ENCODE data around the gene ANKRD23.
"Not testable (repeated sequence)": the region's sequence is repeated elsewhere in the genome, so short reads cannot be mapped to it uniquely, and the experiment has no call there.

Gene ANKRD23

DNA sequence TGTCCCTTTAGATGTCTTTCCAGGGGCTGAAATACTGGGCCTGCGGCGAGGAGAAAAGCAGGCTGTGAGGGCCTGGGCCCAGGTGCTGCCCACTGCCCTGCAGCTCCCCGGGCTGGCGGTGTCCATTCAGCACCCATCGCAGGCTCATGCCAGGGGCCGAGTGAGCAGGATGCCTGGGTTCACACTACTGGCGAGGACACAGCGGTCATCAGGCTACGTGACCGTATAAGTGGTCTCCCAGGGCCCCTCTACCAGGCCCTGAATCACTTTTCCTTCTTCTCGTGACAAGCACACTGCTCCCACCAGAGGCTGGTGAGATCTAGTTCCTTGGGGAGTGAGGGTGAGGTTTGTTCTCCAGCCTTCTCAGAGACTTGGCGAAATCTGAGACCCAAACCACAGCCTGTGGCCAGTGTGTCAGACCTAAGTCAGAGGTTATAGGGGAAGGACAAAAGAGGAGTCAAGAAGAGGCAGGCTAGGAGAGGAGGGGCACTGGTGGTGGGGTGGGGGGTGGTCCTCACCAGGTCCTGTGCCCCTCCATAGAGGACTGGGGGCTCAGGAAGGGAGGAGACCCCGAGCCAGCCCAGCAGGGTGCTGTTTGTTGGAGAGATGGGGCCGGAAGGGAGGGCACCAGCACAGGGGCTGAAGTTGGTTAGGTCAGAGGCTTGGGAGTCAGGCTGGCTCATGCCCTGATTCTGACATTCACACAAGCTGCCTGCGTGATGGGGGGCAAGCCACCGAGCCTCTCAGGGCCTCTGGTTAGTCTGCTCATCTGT lies 32.6 kb upstream of the ANKRD23 start:
- no peak for DNase-seq

DNA sequence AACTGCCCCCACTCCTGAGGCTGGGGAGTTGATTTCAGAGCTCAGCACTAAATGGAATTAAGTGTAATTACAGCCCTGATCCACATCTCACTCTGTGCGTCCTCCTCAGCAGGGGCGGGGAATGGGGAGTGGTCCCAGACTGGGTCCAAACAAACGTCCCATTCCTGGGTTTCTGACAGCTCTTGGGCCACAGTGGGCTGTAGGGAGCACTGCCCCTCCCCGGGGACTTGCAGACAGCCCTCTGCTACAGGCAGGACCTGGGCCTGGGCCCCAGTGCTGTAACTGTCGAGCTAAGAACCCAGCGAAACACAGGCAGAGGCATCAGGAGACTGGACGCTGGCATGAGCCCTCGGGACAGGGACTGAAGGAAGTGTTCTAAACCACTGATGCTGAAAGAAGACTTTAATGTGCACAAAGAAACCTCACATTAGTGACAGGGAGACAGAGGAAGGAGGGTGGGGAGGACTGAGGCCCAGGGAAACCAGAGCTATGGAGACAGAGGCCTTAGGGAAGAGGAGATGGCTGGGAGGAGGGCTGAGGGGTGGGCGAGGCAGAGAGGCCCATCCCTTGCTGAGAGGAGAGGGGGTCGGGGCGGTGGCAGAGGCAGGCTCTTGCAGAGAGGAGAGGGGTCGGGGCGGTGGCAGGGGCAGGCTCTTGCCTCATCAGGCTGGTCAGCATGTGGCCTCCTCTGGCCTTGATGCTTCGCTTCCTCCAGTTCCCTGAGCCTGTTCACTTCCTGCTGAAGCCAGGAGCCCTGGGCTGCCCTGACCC lies 31.9 kb upstream of the ANKRD23 start:
- no peak for DNase-seq

DNA sequence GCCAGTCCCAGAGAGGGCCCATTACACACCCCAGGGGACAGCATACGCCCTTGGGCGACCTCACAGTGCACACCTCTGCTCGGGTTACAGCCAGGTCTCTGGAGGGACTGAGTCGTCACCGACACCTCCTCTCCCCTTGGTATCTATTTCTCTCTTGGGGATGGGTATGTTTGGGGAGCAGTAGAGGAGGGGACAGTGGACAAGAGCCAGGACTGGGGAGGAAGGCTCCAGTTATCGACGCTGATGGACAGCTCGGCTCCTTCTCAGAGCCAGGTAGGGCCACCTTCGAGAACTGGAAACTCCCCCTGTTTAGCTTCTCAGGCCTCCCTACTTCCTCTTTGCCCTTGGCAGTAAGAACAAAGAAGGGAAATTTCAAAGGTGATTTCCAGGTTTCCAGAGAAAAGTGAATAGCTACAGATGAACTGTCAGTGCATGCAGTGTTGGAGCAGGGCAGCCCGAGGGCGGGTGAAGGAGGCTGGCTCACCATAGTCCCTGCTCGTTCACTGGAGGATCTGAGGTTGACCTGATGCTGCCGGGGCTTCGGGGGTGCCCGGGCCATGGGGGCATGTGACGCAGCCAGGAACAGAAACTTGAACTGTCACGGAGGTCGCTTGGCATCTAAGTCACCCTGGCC lies 30.5 kb upstream of the ANKRD23 start:
- no peak for DNase-seq

DNA sequence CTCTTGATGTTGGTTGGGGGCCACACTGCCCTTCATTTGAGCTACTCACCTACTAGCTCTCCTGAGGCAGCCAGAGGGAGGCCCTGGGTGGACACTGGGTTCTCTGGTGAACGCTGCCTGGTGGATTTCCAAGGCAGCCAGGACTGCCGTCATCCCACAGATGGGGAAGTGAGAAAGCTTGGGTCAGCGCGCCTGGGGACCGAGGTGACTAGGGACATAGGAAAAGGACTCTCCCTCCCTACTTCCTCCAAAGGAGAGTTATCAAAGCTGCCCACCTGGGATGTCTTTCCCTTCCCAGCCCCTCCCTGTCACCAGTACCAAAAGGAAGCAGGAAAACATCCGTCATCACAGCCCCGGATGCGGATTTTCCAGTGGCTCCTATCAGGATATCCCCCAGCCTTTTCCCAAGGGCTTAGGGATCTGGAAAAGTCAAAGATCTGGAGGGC lies 29.9 kb upstream of the ANKRD23 start:
- DNase-seq, result no peak

DNA sequence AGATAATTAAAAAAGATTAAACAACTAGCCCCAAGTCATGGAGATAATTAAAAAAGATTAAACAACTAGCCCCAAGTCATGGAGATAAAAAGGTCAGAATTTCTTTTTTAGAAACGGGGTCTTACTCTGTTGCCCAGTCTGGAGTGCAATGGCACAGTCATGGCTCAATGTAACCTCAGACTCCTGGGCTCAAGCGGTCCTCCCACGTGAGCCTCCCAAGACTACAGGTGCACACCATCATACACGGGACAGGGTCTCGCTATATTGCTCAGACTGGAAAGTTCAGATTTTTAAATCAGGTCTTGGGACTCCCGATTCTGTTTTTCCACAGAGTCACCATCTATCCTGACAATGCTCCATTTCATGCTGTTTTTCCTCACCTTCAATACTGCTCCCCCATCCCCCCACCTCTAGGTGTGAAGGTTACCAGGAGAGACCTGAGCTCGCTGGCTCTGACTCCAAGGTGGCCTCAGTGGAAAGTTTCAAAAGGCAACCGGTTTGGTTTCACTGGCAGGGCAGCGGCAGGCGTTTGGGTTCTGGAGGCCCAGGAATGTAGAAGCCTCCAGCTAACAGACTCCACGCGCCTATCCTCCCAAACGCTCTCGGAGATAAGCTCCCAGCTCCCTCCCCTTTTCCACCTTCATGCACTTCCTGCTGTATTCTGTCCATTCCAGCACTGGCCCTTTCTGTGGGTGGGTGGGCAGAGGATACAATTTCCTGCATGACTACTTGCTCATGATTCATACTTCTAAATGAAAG lies 28.9 kb upstream of the ANKRD23 start:
- no peak for DNase-seq

DNA sequence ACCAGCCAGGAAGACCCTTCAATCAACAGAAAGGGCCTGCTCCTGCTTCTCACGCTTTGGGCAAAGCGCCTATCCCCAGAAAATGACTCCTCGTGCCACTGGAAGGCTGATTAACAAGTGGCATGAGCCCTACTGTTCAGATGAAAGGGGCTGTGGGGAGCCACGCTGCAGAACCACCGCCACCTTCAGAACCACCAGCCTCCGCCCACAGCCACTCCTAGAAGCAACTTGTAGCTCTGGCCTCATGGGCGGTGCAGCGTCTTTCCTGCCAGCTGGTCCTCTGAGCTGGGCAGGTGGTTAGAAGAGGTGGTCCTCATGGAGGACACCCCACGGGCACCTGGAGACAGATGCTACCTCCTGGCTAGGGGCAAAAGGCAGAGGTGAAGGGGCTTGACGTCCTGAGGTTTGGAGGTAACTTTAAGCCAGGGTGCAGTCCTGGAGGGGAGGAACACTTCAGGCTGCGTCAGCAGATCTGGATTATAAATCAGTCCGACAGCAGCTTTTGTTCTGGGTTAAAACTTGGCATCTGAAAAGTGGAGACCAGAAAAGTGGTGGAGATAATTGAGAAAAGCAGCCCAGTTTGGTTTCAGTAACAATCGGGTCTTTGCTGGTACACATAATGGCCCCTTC lies 26.9 kb upstream of the ANKRD23 start:
- no peak for DNase-seq

DNA sequence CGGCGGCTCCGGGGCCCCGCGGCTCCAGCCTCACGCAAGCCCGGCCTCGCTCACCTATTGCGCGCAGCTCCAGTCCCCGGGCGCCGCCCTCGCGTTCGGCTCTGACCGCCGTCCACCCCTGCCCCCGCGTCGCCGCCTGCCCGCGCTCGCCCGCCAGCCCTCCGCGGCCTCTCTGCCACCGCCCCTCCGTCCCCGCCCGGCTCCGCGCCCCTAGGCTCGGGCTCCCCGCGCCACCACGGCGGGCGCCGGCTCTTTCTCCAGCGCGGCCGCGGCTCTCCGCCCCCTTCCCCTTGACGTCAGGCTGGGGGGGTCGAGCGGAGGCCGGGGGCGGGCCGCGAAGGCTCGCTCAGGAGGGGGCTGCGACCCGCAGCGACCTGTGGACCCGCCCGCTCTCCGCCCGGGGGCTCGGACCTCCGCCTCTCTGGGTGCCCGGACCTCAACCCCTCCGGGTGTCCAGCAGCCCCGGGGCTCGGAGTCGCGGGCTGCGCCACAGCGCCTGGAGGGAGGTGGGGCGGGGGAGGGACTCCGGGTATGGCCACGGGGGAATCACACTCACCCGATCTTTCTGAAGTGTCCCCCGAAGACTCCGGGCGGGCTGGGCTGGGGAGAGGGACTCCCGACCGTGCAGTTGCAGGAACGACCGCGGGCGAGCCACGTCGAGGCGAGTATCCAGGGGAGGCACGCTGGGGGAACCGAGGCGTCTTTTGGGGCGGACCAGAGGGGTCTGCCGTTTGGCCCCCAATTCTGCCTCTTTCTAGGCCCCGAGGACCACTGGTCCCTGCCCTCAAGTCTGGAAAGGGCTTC lies 26.2 kb upstream of the ANKRD23 start, which contains the start of gene SEMA4C:
SEMA4C (minus strand) TSS at position 259 of the 804 bp plus-strand sequence. CDS start 2,194 bp downstream, outside the sequence.
- no peak for DNase-seq

DNA sequence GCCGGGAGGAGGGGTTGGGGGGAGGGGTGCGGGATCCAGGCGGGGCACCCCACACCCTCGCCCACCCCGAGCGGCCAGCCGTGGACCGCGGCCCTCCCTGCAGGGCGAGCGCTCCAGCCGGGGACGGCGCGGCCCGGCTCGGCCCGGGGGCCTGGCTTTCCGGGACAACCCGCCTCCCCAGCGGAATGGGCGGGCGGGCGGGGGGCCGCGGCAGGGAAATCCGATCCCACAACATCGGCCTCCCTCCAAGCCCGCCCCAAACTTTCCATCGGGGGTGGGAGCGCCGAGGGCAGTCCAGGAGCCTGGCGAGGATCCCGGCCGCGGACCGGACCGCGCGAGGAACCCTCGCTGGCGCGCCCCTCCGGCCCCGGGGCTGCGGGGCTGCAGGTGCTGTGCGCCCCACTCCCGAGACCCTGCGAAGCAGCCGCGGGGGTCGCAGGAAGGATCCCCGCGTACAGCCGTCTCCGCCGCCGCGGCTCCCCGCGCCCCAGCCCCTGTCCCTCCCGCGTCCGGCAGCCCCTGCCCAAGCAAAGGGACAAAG lies 25.5 kb upstream of the ANKRD23 start:
- DNase-seq, result no peak

DNA sequence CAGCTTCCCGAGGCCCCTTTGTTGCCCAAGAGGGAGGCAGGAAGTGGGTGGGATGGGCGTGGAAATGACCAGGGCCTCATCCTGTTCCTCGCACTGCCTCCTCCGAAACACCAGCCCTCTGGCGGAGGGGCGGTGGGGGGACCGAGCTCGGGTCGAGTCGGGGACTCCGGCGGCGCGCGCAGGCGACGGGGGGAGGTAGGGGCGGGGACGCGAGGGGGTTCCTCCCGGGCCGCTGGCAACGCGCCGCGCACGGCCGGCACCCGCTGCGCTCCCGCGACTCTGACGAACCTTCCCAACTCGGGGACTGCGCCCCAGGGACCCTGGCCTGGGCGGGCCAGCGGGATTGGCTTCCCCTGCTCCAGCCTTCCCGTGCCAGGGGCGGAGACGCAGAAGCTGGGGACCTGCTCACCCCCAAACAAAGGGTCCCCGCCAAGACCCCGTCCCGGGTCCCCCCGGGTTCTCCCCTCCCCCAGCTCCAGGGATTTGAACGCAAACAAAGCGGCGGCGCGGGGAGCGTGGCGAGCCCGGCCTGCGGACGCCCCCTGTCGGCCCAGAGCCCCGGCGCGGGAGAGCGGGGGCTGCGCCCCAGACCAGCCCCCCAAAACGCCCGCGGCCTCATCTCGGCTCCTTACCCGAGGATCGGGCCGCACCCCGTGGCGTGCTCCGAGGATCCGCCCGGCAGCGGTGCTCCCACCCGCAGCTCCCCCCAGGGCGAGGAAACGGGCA lies 24.9 kb upstream of the ANKRD23 start:
- no peak for DNase-seq

DNA sequence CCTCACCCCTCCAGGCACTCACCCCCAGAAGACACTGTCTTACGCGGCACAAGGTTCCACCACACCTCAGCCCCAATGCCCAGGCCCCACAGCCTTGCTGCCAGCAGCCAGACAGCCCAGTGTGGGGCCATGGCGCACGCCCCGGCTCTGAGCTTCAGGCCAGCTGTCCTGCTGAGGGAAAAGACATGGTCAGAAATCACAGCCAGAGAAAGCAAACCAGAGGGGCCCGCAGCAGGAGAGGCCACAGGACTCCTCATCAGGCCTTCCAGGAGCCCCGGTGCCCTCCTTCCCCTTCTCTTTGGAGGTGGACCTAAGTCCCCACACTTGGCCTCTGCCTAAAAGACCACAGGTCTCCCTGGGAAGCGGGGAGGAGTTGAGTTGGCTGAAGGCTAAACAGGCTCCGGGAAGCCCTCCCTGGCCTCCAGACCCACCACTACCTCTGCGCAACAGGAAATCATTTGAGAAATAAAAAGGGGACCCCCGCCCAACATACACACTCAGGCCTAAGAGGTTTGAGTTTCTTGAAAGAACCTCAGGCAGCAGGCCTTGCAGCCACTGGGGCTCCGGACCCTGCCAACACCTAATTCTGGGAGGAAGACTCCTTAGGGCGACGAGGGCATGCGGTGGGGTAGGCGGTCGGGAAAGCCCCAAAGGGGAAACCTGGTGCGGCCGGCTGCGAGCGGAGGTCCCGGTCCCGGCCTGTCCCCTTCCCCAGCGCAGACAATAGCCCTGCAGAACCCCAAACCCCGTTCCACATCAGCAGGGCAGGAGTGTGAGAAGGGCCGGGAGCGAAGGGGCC lies 24.1 kb upstream of the ANKRD23 start:
- no peak for DNase-seq

DNA sequence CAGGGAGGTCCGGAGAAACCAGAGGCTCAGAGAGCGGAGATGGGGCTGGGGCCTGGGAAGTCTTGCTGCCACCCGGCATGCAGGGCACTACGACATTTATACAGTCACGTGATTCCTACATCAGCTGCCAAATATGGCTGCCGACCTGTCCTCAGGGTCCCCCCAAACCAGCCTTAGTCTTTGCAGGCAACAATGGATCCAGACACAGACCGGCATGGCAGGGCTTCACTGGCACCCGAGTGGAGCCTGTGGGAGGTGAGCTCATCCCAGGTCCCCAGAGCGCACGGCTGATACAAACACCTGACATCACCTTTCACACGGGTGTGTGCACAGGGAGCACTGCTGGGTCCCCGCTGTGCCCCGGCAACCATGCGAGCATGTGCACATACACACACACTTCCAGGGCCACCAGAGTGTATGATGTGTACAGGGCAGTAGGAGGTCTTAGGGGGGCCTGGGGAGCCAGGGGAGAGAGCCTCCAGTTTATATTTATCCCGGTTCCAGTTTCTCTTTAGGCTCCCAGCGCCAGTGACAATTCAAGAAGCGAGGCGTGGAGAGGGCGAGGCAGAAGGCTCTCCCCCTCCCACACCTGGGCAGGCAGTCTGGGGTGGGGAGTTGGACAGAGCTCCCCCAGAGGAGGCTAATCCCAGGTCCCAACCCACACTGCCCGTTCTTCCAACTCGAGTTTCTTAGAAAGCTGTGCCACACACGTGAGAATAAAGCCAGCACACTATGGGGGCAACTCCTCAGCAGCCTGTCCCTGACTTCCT lies 23.4 kb upstream of the ANKRD23 start:
- no peak for DNase-seq

DNA sequence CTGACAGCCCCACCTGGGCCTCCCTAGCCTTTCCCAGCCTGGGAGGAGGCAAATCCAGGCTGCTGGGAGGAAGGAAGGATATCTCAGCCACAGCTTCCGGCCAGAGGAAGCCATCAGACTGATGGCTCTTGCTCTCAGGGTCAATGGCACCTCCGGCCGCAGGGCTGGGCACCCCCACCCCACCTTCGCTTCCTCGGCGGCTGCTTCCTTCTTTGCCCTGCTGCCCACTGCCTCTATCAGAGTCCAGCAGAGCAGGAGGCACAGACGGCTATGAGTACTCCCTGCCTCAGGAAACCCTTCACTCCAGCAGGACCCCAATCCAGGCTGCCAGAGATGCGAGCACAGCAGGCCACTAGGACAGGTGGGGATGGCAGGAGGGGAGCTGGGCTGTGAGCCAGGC lies 22.8 kb upstream of the ANKRD23 start:
- DNase-seq, result no peak

DNA sequence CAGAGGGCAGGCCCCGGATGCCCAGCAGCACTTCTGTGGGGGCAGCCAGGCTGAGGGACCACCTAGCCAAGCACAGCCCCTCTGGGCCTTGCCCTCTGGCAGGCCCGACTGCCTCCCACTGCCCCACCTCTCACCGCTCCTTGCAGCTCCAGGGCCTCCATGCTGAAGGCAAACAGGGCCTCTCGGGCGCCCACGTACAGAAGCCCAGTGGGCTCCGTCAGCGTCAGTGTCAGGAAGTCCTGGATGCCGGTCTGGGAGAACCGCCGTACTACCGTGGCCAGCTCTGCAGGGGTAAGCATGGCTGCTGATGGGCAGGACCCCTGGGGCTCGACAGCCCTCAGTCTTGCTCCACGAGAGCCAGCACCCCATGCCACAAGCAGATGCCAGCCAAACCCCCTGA lies 22.3 kb upstream of the ANKRD23 start:
- no peak for DNase-seq

DNA sequence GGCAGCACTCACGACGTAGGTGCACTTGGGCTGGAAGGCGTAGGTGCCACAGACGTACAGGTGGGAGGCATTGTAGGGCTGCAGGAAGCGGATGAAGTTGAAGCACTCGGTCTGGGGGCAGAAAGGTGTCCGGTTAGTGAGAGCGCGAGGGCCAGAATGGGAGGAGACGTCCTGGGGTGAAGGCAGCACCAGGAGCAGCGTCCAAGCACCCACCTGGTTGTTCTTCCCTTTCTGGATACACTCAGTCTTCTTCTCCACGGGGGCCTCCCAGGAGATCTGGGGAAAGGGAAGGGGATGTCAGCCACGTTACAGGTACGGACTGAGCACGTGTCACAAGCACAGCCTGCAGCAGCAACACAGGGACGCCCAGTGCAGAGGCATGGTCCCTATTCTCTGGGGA lies 21.8 kb upstream of the ANKRD23 start:
- DNase-seq, result no peak

DNA sequence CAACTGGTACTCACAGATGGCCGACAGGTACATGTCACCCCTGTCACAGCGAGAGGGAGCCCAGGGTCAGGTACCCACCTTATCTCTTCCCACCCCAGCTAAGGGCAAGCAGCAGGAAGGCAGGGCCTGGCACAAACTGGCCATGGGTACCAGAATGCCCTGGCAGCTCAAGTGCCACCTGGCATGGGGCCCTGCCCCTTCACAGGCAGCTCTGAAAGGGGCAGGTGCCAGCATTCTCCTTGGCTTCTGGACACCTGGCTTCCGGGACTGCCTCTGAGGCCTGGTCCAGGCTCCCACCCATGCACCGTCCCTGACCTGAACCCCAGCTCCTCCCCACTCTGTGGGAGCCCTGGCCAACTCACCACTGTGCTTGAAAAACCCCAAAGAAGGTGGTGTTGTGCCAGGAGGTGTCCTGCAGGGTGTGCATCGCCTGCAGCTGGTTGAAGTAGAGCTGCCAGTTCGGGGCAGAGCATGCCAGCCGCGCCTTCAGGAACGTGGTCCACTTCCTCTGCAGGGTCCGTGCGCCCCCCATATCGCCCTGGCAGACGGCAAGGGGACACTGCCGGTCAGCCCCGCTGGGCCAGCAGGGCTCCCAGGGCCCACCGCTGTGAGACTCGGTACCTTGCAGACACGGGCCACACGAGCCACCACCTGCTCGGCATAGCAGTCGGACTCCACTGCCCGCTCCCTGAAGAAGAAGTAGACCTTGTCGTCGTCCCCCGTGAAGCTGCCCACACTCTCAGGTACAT lies 20.7 kb upstream of the ANKRD23 start:
- DNase-seq, result no peak

DNA sequence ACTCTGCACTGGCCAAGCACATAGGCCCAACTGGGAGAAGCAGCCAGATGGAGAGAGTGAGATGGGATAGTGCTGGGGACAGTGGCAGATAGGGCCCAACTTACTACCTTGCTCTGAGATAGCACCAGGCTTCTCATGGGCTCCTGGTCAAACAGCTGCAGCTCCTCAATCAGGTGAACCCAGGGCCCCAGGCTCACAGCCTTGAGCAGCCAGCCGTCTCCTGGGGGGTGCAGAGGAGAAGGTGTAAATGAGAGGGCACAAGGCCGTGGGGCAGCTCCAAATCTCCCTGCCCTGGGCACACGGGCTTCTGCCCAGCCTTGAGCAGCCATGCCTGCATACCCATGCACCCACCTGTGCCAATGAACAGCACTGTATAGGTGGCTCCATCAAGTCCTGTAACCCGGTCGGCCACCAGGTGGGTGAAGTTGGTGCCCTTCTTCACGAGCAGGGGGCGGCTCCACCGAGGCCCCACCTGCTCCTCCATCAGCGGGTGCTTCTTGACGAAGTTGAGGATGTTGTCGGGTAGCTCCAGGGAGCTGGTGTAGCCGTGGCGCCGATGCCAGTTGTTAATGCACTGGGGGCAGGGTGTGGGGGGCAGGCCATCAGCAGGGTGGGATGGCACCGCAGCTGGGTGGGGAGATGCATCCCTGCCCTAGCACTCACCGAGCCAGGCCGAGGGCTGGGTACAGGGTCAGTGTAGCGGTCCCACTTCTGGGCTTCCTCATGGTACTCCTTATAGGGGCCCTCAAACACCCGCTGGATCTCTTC lies 19.9 kb upstream of the ANKRD23 start:
- DNase-seq, result no peak

DNA sequence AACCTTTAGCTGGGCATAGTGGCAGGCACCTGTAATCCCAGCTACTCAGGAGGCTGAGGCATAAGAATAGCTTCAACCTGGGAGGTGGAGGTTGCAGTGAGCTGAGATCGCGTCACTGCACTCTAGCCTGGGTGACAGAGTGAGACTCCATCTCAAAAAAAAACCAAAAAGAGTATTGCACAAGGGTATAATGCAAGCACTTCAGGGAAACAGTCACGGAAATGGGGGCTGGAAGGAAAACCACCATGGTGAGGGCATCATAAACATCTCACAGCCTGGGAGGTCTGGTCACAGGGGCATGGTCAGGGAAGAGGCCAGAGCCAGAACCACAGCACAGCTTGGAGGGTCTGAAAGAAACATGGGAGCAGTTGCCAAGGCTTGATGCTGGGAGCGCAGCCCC lies 19.2 kb upstream of the ANKRD23 start:
- not testable (repeated sequence) for DNase-seq
